ENCODE data around the gene RPS6KA2. TPM values are rescaled to one million over a fixed set of nuclear protein-coding genes. Genes with fewer than 3 reads are reported as not detected.

The RPS6KA2 gene
- total and polyA plus RNA-seq, 8 donors = 7.9 to 95.4 (median 22.9) TPM

GRCh38 chr6:166588691-166589336, 38.2 kb downstream of the RPS6KA2 start:
- ATAC-seq = peak in 2 of 4 donors; percentile 22 to 48
- WGBS, 2 donors = 80 to 85% methylated on average over 11 of the region's 11 CpGs
- Histone ChIP-seq H3K9me3 (no peaks in the 10 kb centered on the region), H3K36me3 (no peaks in the 10 kb centered on the region), H3K27ac (no peak overlapping the region), H3K4me1 (no peaks in the 10 kb centered on the region), H3K27me3 (no peaks in the 10 kb centered on the region), H3K4me3 (no peak overlapping the region)
- FAIRE-seq = no peak
- intact Hi-C loops (cut with DNase I) = no loop called here
- TF ChIP-seq CTCF (IDR thresholded peaks at IDR 0.05) = no peak
- DNase-seq = no peak

- H3K36me3 ChIP-seq = no peaks in the 10 kb centered on the region
- no peak for FAIRE-seq
Observed at GRCh38 chr6:166587631-166588413, 39.2 kb downstream of the RPS6KA2 start.

GRCh38 chr6:166586424-166587156, 40.5 kb downstream of the RPS6KA2 start, which contains the start of gene RAMACL:
Gene RAMACL (minus strand): TSS chr6:166586678. CDS start chr6:166586477, 201 bp downstream.
- Histone ChIP-seq H3K27ac (no peak within 1 kb of the TSS), H3K27me3 (no peaks in the 10 kb centered on the region), H3K4me1 (no peaks in the 10 kb centered on the region), H3K4me3 (no peak within 1 kb of the TSS), H3K9me3 (no peaks in the 10 kb centered on the region), H3K36me3 (no peaks in the 10 kb centered on the region)
- no peak for FAIRE-seq
- ATAC-seq = peak; percentile 66 to 90 (median 72)
- 97% methylated on average over 9 of the region's 9 CpGs for whole genome bisulfite sequencing, 2 donors
- no peak for DNase-seq
- no peak for TF ChIP-seq CTCF (IDR thresholded peaks at IDR 0.05)
- intact Hi-C loops (cut with DNase I) = no loop called here

More at GRCh38 chr6:166587631-166588413, 39.2 kb downstream of the RPS6KA2 start:
- TF ChIP-seq CTCF (IDR thresholded peaks at IDR 0.05) = no peak
- no peaks in the 10 kb centered on the region for H3K4me1 ChIP-seq
- no peak overlapping the region for H3K27ac ChIP-seq
- no peaks in the 10 kb centered on the region for H3K9me3 ChIP-seq
- ATAC-seq = peak in 2 of 4 donors; percentile 30 to 56
- no peaks in the 10 kb centered on the region for H3K27me3 ChIP-seq
- 81 to 86% methylated on average over 10 of the region's 10 CpGs for WGBS, 2 donors
- DNase-seq = no peak
- intact Hi-C loops (cut with DNase I) = no loop called here
- no peak overlapping the region for H3K4me3 ChIP-seq

DNA sequence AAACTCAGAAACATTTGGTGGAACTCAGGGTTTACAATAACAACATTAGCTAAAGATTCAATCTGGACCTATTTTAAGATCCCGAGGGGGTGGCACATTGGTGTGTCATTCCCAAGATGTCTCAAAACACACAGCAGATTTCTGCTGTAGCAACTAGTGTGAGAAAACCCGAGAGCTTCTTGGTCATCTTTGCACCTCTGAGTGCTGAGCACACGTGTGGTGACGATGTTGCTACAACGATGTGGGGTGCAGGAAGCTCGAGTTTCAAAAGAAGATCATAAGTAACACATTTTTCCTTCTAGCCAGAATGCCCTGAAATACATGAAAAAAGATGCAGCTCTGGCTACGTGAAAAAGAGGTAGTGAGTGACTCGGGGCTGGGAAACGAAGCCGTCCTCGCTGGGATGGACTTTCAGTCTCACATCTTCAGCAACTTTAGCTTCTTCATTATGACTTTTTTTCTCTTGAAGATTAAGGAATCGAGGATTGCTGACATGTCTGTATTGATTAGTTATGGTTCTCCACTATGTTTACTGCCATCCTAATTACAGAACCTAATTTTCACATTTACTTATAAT, 42.1 kb downstream of the RPS6KA2 start:
- no peaks in the 10 kb centered on the region for H3K4me1 ChIP-seq
- no peak overlapping the region for H3K4me3 ChIP-seq
- no peak for ATAC-seq
- TF ChIP-seq CTCF (IDR thresholded peaks at IDR 0.05) = no peak
- no peak for FAIRE-seq
- H3K27me3 ChIP-seq = no peaks in the 10 kb centered on the region
- DNase-seq = no peak
- 89 to 92% methylated on average over 12 of the region's 12 CpGs for WGBS, 2 donors
- intact Hi-C loops (cut with DNase I) = no loop called here
- no peaks in the 10 kb centered on the region for H3K36me3 ChIP-seq
- H3K27ac ChIP-seq = no peak overlapping the region
- H3K9me3 ChIP-seq = no peaks in the 10 kb centered on the region
